ENCODE results near the gene C5AR2.
"Not testable (repeated sequence)": the region's sequence is repeated elsewhere in the genome, so short reads cannot be mapped to it uniquely, and the experiment has no call there.

Gene C5AR2

GRCh38 chr19:47365455-47365854, 33.5 kb downstream of the C5AR2 start:
- DNase-seq = not testable (repeated sequence)

GRCh38 chr19:47370045-47370611, 38.2 kb downstream of the C5AR2 start:
- no peak for DNase-seq

GRCh38 chr19:47371261-47371660, 39.3 kb downstream of the C5AR2 start:
- no peak for DNase-seq

- DNase-seq = no peak
Observed at GRCh38 chr19:47372603-47373002, 40.6 kb downstream of the C5AR2 start.

- DNase-seq = no peak
Observed at GRCh38 chr19:47373246-47374240, 41.6 kb downstream of the C5AR2 start.

- DNase-seq = no peak
Observed at GRCh38 chr19:47374876-47375693, 43.1 kb downstream of the C5AR2 start.

GRCh38 chr19:47375694-47376588, 44.0 kb downstream of the C5AR2 start:
- DNase-seq = no peak

GRCh38 chr19:47376589-47377144, 44.7 kb downstream of the C5AR2 start:
- no peak for DNase-seq

GRCh38 chr19:47377208-47377701, 45.3 kb downstream of the C5AR2 start:
- DNase-seq = no peak

GRCh38 chr19:47377801-47378200, 45.8 kb downstream of the C5AR2 start:
- DNase-seq = no peak

GRCh38 chr19:47378246-47378645, 46.3 kb downstream of the C5AR2 start:
- DNase-seq = no peak

- DNase-seq = no peak
Observed at GRCh38 chr19:47379381-47379938, 47.5 kb downstream of the C5AR2 start.

GRCh38 chr19:47380559-47380958, 48.6 kb downstream of the C5AR2 start:
- DNase-seq = no peak

- no peak for DNase-seq
Observed at GRCh38 chr19:47381121-47381520, 49.1 kb downstream of the C5AR2 start.

- DNase-seq = no peak
Observed at GRCh38 chr19:47381653-47382279, 49.8 kb downstream of the C5AR2 start.

- not testable (repeated sequence) for DNase-seq
Observed at GRCh38 chr19:47383890-47384289, 51.9 kb downstream of the C5AR2 start.

GRCh38 chr19:47384533-47384932, 52.6 kb downstream of the C5AR2 start:
- DNase-seq = not testable (repeated sequence)

- not testable (repeated sequence) for DNase-seq
Observed at GRCh38 chr19:47386582-47386981, 54.6 kb downstream of the C5AR2 start.

GRCh38 chr19:47387623-47388022, 55.6 kb downstream of the C5AR2 start:
- DNase-seq = not testable (repeated sequence)

- DNase-seq = not testable (repeated sequence)
Observed at GRCh38 chr19:47388721-47389120, 56.7 kb downstream of the C5AR2 start.

- no peak for DNase-seq
Observed at GRCh38 chr19:47389150-47389556, 57.2 kb downstream of the C5AR2 start.
